Heart left ventricle (tissue), 16 donors: Measurements from ENCODE around the gene AP4E1. TPM values are rescaled to one million over a fixed set of nuclear protein-coding genes. Genes with fewer than 3 reads are reported as not detected.

Experiments used
- ATAC-seq, 4 donors: fragments of 200-7000 bp; cut with Tn5 transposase; one replicate each; pipeline ENCODE4 v1.9.1; 2020 to 2022; ENCODE audit warnings: moderate library complexity in 4 of 4, mild to moderate bottlenecking in 3 of 4, moderate number of reproducible peaks in 1 of 4
- DNase-seq, 5 donors: peaks; one replicate each; pipeline ENCODE4 v3.0.0-alpha.2; 2020
- H3K27ac ChIP-seq, 12 donors: fragments of 200-600 bp; sonication (generic) in 4 of 12; one replicate each; pipeline versions ENCODE4 v1.5.0 to v1.8.0; 2016 to 2022; ENCODE audit warnings: mild to moderate bottlenecking in 2 of 12
- H3K27me3 ChIP-seq, 9 donors: fragments of 200-600 bp; sonication (generic) in 2 of 9; one replicate each; pipeline versions ENCODE4 v1.5.1 to v1.8.0; 2016 to 2022; ENCODE audit warnings: mild to moderate bottlenecking in 3 of 9
- H3K36me3 ChIP-seq, 9 donors: fragments of 200-600 bp; sonication (generic) in 2 of 9; one replicate each; pipeline versions ENCODE4 v1.5.0 to v1.8.0; 2018 to 2022; ENCODE audit warnings: mild to moderate bottlenecking in 2 of 9
- H3K4me1 ChIP-seq, 12 donors: fragments of 200-600 bp; sonication (generic) in 4 of 12; one replicate each; pipeline versions ENCODE4 v1.5.0 to v1.8.0; 2016 to 2022; ENCODE audit warnings: mild to moderate bottlenecking in 3 of 12
- H3K4me3 ChIP-seq, 12 donors: fragments of 200-600 bp; sonication (generic) in 4 of 12; one replicate each; pipeline versions ENCODE4 v1.5.0 to v1.8.0; 2017 to 2022; ENCODE audit warnings: mild to moderate bottlenecking in 9 of 12, moderate library complexity in 4 of 12
- H3K9me3 ChIP-seq, 12 donors: fragments of 200-600 bp; sonication (generic) in 4 of 12; one replicate each; pipeline versions ENCODE4 v1.5.0 to v1.8.0; 2016 to 2022; ENCODE audit warnings: mild to moderate bottlenecking in 1 of 12
- POLR2A ChIP-seq, 2 donors: fragments of 450-650 bp; IDR thresholded peaks; one replicate each; pipeline ENCODE4 v1.6.1; 2017; ENCODE audit warnings: antibody characterized with exemption in 2 of 2, mild to moderate bottlenecking in 2 of 2, moderate library complexity in 2 of 2
- WGBS, 4 donors: extraction: QIAGEN DNeasy Blood & Tissue Kit in 2 of 4; methylation state at CpG; one replicate each; pipeline versions ENCODE4 v1.1.5 to v1.1.7; 2013 to 2018; 5-methylcytosine and 5-hydroxymethylcytosine counted together
- intact Hi-C, 10 donors: fragments of 100-400 bp; cut with DNase I; formaldehyde crosslinking; loops; one replicate each; pipeline versions ENCODE4 v1.11.1 to v1.14.2; 2022
- polyA plus RNA-seq, 2 donors: library from polyadenylated mRNA; stranded (reverse); fragments of 200-250 nt; gene quantifications; one replicate each; pipeline ENCODE4 v1.2.3, GENCODE V29; 2013
- total RNA-seq, 9 donors: library from RNA; depleted of rRNA in 2 of 9; stranded (reverse); fragments of >200 nt in 2 of 9; fragmentation: NEBNext Ultra II Directional in 3 of 9; extraction: Animal tissue kit (Norgen Biotek cat#: 25700) in 3 of 9; gene quantifications; one replicate each; pipeline versions ENCODE4 v1.1.0 to v1.2.4, GENCODE V29; 2016 to 2023
- TF ChIP-seq, protein P1 (sequence below), 12 donors: fragments of 200-600 bp; sonication (generic) in 4 of 12; IDR thresholded peaks; one replicate each; pipeline versions ENCODE4 v1.5.0 to v1.8.0; 2018 to 2022; ENCODE audit warnings: antibody characterized with exemption in 12 of 12, mild to moderate bottlenecking in 5 of 12
- donor health status: ischemic (EF 13 %, LVEDD 7.1; RV severe dilation, severe dysfunction).
- donor health status: healthy with polysubstance abuse.
- donor health status: DM: no; HTN: yes; CAD: no.
- donor health status: DM: no; HTN: no; CAD: no.
- donor health status: ischemic (EF 25% LVEDD 6.9; RV normal size, moderate dysfunction).
- donor health status: ischemic (EF 25% LVEDD 5.7; RV mildly dilated, moderate dysfunction).
- donor health status: healthy.
- donor health status: DM: yes; HTN: yes; CAD: no.
- donor health status: ischemic (EF 35%, LVEDD 5.7; RV mildly dilated, moderate dysfunction).
- donor health status: nonischemic (EF 11% LVEDD 7.7; RV severe dilation, severe dysfunction).
- donor health status: DM: yes; HTN: yes; CAD: no.
- donor health status: PGD.
- donor health status: ischemic (EF 29% LVEDD 5.4; RV normal size, mild dysfunction).
- donor health status: nonischemic (EF 23%, LVEDD 6.1; RV moderate dilation, normal function).

The AP4E1 gene
- total and polyA plus RNA-seq, 11 donors = 2.2 to 12.0 (median 8.4) TPM

DNA sequence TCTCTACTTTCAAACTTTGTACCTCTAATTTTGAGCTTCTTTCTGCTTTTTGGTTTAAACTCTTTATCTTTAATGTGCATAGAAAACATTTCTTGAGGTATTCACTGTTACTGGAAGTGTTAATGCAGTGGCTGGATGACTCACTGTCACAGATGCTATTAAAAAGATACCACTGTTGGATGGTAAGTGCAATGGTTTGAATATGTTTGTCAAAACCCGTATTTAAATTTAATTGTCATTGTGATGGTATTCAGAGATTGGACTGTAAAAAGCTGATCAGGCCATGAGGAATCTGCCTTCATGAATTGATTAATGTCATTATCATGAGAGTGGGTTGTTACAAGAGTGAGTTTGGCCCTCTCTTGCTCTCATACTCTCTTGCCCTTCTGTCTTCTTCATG, 70.6 kb downstream of the AP4E1 start:
- intact Hi-C loops = no loop called here
- 83 to 96% (median 91%) methylated on average over 1 of the region's 1 CpG for WGBS, 4 donors
- Histone ChIP-seq H3K36me3 (peaks cover 0 to 44% (median 9%) of the 10 kb centered on the region in 9 donors), H3K27me3 (no peaks in the 10 kb centered on the region), H3K9me3 (peaks cover 0 to 12% (median 0%) of the 10 kb centered on the region in 12 donors), H3K27ac (no peak overlapping the region), H3K4me1 (peaks cover 0 to 18% (median 11%) of the 10 kb centered on the region in 12 donors), H3K4me3 (no peak overlapping the region)
- DNase-seq (no peak), ATAC-seq (no peak)
- no peak for TF ChIP-seq POLR2A (IDR thresholded peaks at IDR 0.05)
- TF ChIP-seq, protein P1, sequence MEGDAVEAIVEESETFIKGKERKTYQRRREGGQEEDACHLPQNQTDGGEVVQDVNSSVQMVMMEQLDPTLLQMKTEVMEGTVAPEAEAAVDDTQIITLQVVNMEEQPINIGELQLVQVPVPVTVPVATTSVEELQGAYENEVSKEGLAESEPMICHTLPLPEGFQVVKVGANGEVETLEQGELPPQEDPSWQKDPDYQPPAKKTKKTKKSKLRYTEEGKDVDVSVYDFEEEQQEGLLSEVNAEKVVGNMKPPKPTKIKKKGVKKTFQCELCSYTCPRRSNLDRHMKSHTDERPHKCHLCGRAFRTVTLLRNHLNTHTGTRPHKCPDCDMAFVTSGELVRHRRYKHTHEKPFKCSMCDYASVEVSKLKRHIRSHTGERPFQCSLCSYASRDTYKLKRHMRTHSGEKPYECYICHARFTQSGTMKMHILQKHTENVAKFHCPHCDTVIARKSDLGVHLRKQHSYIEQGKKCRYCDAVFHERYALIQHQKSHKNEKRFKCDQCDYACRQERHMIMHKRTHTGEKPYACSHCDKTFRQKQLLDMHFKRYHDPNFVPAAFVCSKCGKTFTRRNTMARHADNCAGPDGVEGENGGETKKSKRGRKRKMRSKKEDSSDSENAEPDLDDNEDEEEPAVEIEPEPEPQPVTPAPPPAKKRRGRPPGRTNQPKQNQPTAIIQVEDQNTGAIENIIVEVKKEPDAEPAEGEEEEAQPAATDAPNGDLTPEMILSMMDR (IDR thresholded peaks at IDR 0.05) = no peak

DNA sequence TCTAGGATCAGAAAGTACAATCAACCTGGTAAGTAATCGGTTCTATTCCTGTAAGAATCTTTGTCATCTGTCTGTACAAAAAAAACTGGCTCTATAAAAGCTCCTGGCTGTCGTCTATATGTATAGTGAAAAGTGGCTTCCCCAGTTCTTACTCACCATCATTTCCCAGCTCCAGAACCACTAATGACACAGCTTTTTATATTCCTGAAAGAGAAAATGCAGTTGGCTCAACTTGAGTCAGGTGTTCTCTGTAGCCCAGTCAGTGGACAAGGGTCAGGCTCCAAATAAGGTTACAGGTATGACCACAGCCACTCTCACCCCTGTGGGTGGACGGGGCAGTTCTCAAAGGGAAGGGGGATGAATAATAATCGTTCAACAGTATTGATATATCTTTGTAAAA, 85.1 kb downstream of the AP4E1 start:
- ATAC-seq (no peak), DNase-seq (no peak)
- no peak overlapping the region for H3K27ac ChIP-seq
- no peaks in the 10 kb centered on the region for H3K9me3 ChIP-seq
- H3K36me3 ChIP-seq = peaks cover 0 to 52% (median 44%) of the 10 kb centered on the region in 9 donors
- no peaks in the 10 kb centered on the region for H3K27me3 ChIP-seq
- H3K4me1 ChIP-seq = peaks cover 0 to 13% (median 3%) of the 10 kb centered on the region in 12 donors
- intact Hi-C loops = no loop called here
- H3K4me3 ChIP-seq = no peak overlapping the region
- TF ChIP-seq POLR2A (IDR thresholded peaks at IDR 0.05) = no peak
- TF ChIP-seq, protein P1 (IDR thresholded peaks at IDR 0.05) = no peak
- 70 to 88% (median 78%) methylated on average over 4 of the region's 4 CpGs for WGBS, 4 donors

DNA sequence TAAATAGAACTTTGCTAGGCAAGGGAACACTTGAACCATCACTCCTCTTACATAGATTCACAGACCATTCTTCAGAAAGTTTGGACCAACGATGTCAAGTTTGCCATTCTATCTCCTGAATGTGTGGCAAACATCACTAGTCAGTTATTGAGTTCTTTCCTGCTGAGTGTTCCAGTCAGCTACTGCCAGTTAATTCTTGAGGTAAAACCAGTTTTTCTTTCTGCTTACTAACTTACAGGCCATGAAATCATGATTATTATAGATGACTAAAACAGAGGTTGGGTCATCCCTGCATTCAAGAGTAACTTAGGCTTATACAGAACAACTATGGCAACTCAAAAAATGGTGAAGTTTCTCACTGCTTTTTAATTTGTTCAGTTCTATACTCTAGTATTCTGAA, 88.2 kb downstream of the AP4E1 start:
- Histone ChIP-seq H3K36me3 (peaks cover 0 to 69% (median 57%) of the 10 kb centered on the region in 9 donors), H3K4me1 (peaks cover 0 to 6% (median 0%) of the 10 kb centered on the region in 12 donors), H3K9me3 (no peaks in the 10 kb centered on the region), H3K4me3 (no peak overlapping the region), H3K27me3 (no peaks in the 10 kb centered on the region), H3K27ac (no peak overlapping the region)
- intact Hi-C loops = no loop called here
- TF ChIP-seq POLR2A (IDR thresholded peaks at IDR 0.05) = no peak
- TF ChIP-seq, protein P1 (IDR thresholded peaks at IDR 0.05) = no peak
- DNase-seq = no peak
- ATAC-seq = no peak
- 88 to 92% (median 90%) methylated on average over 1 of the region's 1 CpG for WGBS, 4 donors

DNA sequence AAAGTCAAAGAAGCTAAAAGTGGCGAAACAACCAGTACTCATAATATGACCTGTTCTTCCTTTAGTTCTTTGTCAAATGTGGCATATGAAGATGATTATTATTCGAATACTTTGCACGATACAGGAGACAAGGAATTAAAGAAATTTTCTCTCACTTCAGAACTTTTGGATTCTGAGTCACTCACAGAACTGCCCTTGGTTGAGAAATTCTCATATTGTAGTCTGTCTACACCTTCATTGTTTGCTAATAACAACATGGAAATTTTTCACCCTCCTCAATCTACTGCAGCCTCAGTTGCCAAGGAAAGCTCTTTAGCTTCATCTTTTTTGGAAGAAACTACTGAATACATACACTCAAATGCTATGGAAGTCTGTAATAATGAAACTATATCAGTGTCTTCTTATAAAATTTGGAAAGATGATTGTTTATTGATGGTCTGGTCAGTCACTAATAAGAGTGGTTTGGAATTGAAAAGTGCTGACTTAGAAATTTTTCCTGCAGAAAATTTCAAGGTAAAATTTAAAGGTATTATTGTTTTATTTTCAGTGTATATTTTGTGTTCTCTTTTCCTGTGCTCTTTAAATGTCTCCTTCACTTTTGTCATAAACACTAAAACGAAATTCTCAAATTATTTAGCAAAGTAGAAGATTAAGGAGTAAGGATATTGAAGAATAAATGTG, 89.0 kb downstream of the AP4E1 start:
- Histone ChIP-seq H3K9me3 (no peaks in the 10 kb centered on the region), H3K4me1 (peaks cover 0 to under 1% (median 0%) of the 10 kb centered on the region in 12 donors), H3K27ac (no peak overlapping the region), H3K36me3 (peaks cover 0 to 77% (median 66%) of the 10 kb centered on the region in 9 donors), H3K4me3 (no peak overlapping the region), H3K27me3 (no peaks in the 10 kb centered on the region)
- ATAC-seq = no peak
- WGBS, 4 donors = 97 to 98% (median 97%) methylated on average over 4 of the region's 4 CpGs
- no peak for DNase-seq
- intact Hi-C loops = no loop called here
- no peak for TF ChIP-seq POLR2A (IDR thresholded peaks at IDR 0.05)
- TF ChIP-seq, protein P1 (IDR thresholded peaks at IDR 0.05) = no peak
